H1 (cell line): ENCODE results near the gene STARD9. TPM values are rescaled to one million over a fixed set of nuclear protein-coding genes. Genes with fewer than 3 reads are reported as not detected.

Experiments
- CTCF ChIA-PET: fragments of 300-600 bp; sonication (Branson Sonifier 250); formaldehyde crosslinking; loops from one replicate; lab custom pipeline; 2021; ENCODE audit not compliant: partially characterized antibody; lab: Charles Lee
- POLR2A ChIA-PET: fragments of 300-600 bp; sonication (Branson Sonifier 250); formaldehyde crosslinking; loops from one replicate; lab custom pipeline; 2021; ENCODE audit warnings: inconsistent platforms; ENCODE audit not compliant: partially characterized antibody; lab: Charles Lee
- DNase-seq, 2 experiments: peaks; one replicate each; pipeline versions ENCODE4 v3.0.0 to v3.0.0-alpha.2; 2010 to 2022; ENCODE audit warnings: low spot score in 2 of 2, low read depth in 1 of 2, mixed read lengths in 1 of 2
- FAIRE-seq: peaks from 2 replicates; lab custom pipeline; 2011; peaks lifted over from hg19 to GRCh38; lab: Jason Lieb, UNC
- H2AFZ ChIP-seq: 2 replicates; pipeline ENCODE4 v1.8.1; 2012; ENCODE audit warnings: low read length, inconsistent platforms
- H2AK5ac ChIP-seq: 2 replicates; pipeline ENCODE4 v1.6.1; 2013; ENCODE audit warnings: low read depth, low read length
- H2BK120ac ChIP-seq: replicated peaks from 2 replicates; pipeline ENCODE3; 2013; ENCODE audit warnings: low read depth, low read length, inconsistent platforms
- H2BK12ac ChIP-seq: 2 replicates; pipeline ENCODE4 v1.6.1; 2013; ENCODE audit warnings: low read depth, low read length
- H2BK15ac ChIP-seq: 2 replicates; pipeline ENCODE4 v1.6.1; 2013; ENCODE audit warnings: low read length
- H2BK20ac ChIP-seq: 2 replicates; pipeline ENCODE4 v1.6.1; 2013; ENCODE audit warnings: low read length
- H2BK5ac ChIP-seq: 2 replicates; pipeline ENCODE4 v1.6.1; 2013; ENCODE audit warnings: low read depth, low read length
- H3K14ac ChIP-seq: 2 replicates; pipeline ENCODE4 v1.6.1; 2013; ENCODE audit warnings: inconsistent platforms; ENCODE audit not compliant: insufficient read length
- H3K18ac ChIP-seq: 2 replicates; pipeline ENCODE4 v1.6.1; 2013; ENCODE audit warnings: low read length; ENCODE audit errors: extremely low read depth
- H3K23ac ChIP-seq: 2 replicates; pipeline ENCODE4 v1.6.1; 2013; ENCODE audit warnings: inconsistent platforms; ENCODE audit not compliant: insufficient read length
- H3K23me2 ChIP-seq: 2 replicates; pipeline ENCODE4 v1.6.1; 2013; ENCODE audit warnings: low read depth, low read length
- H3K27ac ChIP-seq: 2 replicates; pipeline ENCODE4 v1.6.1; 2011; ENCODE audit warnings: low read depth, low read length, inconsistent platforms
- H3K27me3 ChIP-seq, 4 experiments: replicated peaks in 1 of 4; 1 replicate in 1 of 4; 2 replicates in 3 of 4; pipeline versions ENCODE4 v1.6.1 to v1.8.1; 2011 to 2013; ENCODE audit warnings: low read length in 3 of 4, mild to moderate bottlenecking in 3 of 4, inconsistent platforms in 2 of 4, mixed read lengths in 2 of 4, moderate library complexity in 1 of 4; ENCODE audit not compliant: control insufficient read depth in 3 of 4, insufficient read depth in 3 of 4; ENCODE audit errors: extremely low read depth in 1 of 4
- H3K36me3 ChIP-seq, 4 experiments: 2 replicates each; pipeline versions ENCODE4 v1.6.1 to v1.8.1; 2011 to 2013; ENCODE audit warnings: mild to moderate bottlenecking in 4 of 4, low read length in 3 of 4, moderate library complexity in 2 of 4, control low read depth in 1 of 4, inconsistent platforms in 1 of 4; ENCODE audit not compliant: insufficient read depth in 4 of 4, control insufficient read depth in 2 of 4
- H3K4ac ChIP-seq: replicated peaks from 2 replicates; pipeline ENCODE3; 2013; ENCODE audit warnings: low read length, low read depth, mixed read lengths, inconsistent platforms; ENCODE audit not compliant: insufficient read length
- H3K4me1 ChIP-seq, 4 experiments: replicated peaks in 1 of 4; 1 replicate in 1 of 4; 2 replicates in 3 of 4; pipeline versions ENCODE4 v1.6.1 to v1.8.1; 2011 to 2013; ENCODE audit warnings: low read length in 3 of 4, inconsistent platforms in 2 of 4, mixed read lengths in 1 of 4; ENCODE audit not compliant: insufficient read depth in 4 of 4, control insufficient read depth in 3 of 4
- H3K4me2 ChIP-seq, 2 experiments: 2 replicates each; pipeline versions ENCODE4 v1.6.1 to v1.8.1; 2011 to 2013; ENCODE audit warnings: low read depth in 2 of 2, low read length in 2 of 2, control low read depth in 1 of 2, inconsistent platforms in 1 of 2, mild to moderate bottlenecking in 1 of 2; ENCODE audit not compliant: insufficient read depth in 1 of 2
- H3K4me3 ChIP-seq, 4 experiments: fragments of 200-600, 300-600 bp in 1 of 4; sonication (generic), shearing (Covaris generic), sonication (Bioruptor Twin) in 1 of 4; 2 replicates each; pipeline versions ENCODE4 v1.5.1 to v1.8.1; 2011 to 2016; ENCODE audit warnings: low read length in 4 of 4, low read depth in 3 of 4, control low read depth in 2 of 4, inconsistent platforms in 2 of 4, mild to moderate bottlenecking in 2 of 4, mixed read lengths in 1 of 4, moderate library complexity in 1 of 4; ENCODE audit not compliant: insufficient read depth in 2 of 4; ENCODE audit errors: extremely low read depth in 1 of 4
- H3K56ac ChIP-seq: replicated peaks from 2 replicates; pipeline ENCODE3; 2013; ENCODE audit warnings: low read depth, mild to moderate bottlenecking, mixed read lengths, low read length, inconsistent platforms; ENCODE audit not compliant: insufficient read length
- H3K79me1 ChIP-seq: 2 replicates; pipeline ENCODE4 v1.6.1; 2013; ENCODE audit warnings: low read depth, low read length, control low read depth
- H3K79me2 ChIP-seq, 2 experiments: 2 replicates each; pipeline versions ENCODE4 v1.6.1 to v1.8.1; 2012 to 2013; ENCODE audit warnings: low read length in 2 of 2, mild to moderate bottlenecking in 2 of 2, inconsistent platforms in 1 of 2; ENCODE audit not compliant: insufficient read depth in 2 of 2, control insufficient read depth in 1 of 2
- H3K9ac ChIP-seq, 4 experiments: replicated peaks in 1 of 4; 1 replicate in 1 of 4; 2 replicates in 3 of 4; pipeline versions ENCODE4 v1.6.1 to v1.8.1; 2011 to 2013; ENCODE audit warnings: low read depth in 3 of 4, low read length in 3 of 4, control low read depth in 2 of 4, mild to moderate bottlenecking in 2 of 4, moderate library complexity in 2 of 4, inconsistent platforms in 1 of 4; ENCODE audit errors: extremely low read depth in 1 of 4
- H3K9me3 ChIP-seq, 2 experiments: 2 replicates each; pipeline versions ENCODE4 v1.6.1 to v1.8.1; 2012 to 2013; ENCODE audit warnings: mild to moderate bottlenecking in 2 of 2, moderate library complexity in 2 of 2, control low read depth in 1 of 2, inconsistent platforms in 1 of 2, low read depth in 1 of 2, low read length in 1 of 2, mixed read lengths in 1 of 2; ENCODE audit not compliant: insufficient read depth in 2 of 2
- H4K20me1 ChIP-seq, 2 experiments: replicated peaks in 1 of 2; 2 replicates each; pipeline versions ENCODE3 to v1.8.1; 2011 to 2013; ENCODE audit warnings: inconsistent platforms in 2 of 2, low read length in 2 of 2, mild to moderate bottlenecking in 1 of 2; ENCODE audit not compliant: insufficient read depth in 2 of 2, control insufficient read depth in 1 of 2
- H4K5ac ChIP-seq: 2 replicates; pipeline ENCODE4 v1.6.1; 2013; ENCODE audit warnings: low read length, low read depth, mixed read lengths, inconsistent platforms; ENCODE audit not compliant: insufficient read length
- H4K8ac ChIP-seq: 2 replicates; pipeline ENCODE4 v1.8.0; 2013; ENCODE audit warnings: mild to moderate bottlenecking, moderate library complexity, low read length, inconsistent platforms; ENCODE audit not compliant: insufficient read depth; ENCODE audit errors: extremely low read depth
- H4K91ac ChIP-seq: replicated peaks from 2 replicates; pipeline ENCODE3; 2013; ENCODE audit warnings: low read length, mixed read lengths, inconsistent platforms; ENCODE audit not compliant: insufficient read length
- KDM5A ChIP-seq: fragments of 200-600 bp; IDR thresholded peaks from 2 replicates; pipeline ENCODE4 v1.7.1; 2012; ENCODE audit warnings: mild to moderate bottlenecking, low read length, inconsistent platforms, mixed read lengths
- POU5F1 ChIP-seq: IDR thresholded peaks from 2 replicates; pipeline ENCODE4 v1.6.1; 2011; ENCODE audit warnings: low read depth, mild to moderate bottlenecking, low read length, moderate library complexity
- RFX5 ChIP-seq: IDR thresholded peaks from 2 replicates; pipeline ENCODE4 v1.6.1; 2011; ENCODE audit warnings: low read depth, low read length, improper control_type of control experiment, borderline replicate concordance
- WGBS, 2 experiments: shearing (Covaris generic) in 1 of 2; methylation state at CpG; one replicate each; pipeline versions ENCODE4 v1.1.6 to v1.1.7; 2013 to 2015; ENCODE audit warnings: low lambda C conversion rate in 2 of 2, mixed read lengths in 2 of 2, inconsistent platforms in 1 of 2, low coverage in 1 of 2, missing lambda C conversion rate in 1 of 2; ENCODE audit not compliant: insufficient replicate concordance in 2 of 2, insufficient coverage in 1 of 2, insufficient read length in 1 of 2; ENCODE audit errors: extremely low coverage in 1 of 2, missing lambda C conversion rate in 1 of 2; 5-methylcytosine and 5-hydroxymethylcytosine counted together
- polyA plus RNA-seq, 7 experiments: library from polyadenylated mRNA; depleted of rRNA in 3 of 7; stranded (reverse) in 5 of 7; unstranded in 2 of 7; fragments of >200 nt in 5 of 7; fragments of 200-250 nt in 2 of 7; gene quantifications; 1 replicate in 5 of 7; 2 replicates in 1 of 7; 4 replicates in 1 of 7; pipeline versions ENCODE4 v1.2.1 to v1.2.3, GENCODE V29; 2011 to 2013; ENCODE audit warnings: missing spikeins in 2 of 7, mixed read lengths in 2 of 7
- total RNA-seq: library from RNA; stranded (reverse); fragmentation: NEBNext Ultra II Directional; extraction: Animal tissue kit (Norgen Biotek cat#: 25700); gene quantifications from 2 replicates; pipeline ENCODE4 v1.2.1, GENCODE V29; 2021

Gene STARD9
- total and polyA plus RNA-seq, 2 of the 8 experiments (the other 6 are each of a cell fraction or from before 2014, with no cell fraction given): 2.8 to 7.0 TPM

DNA sequence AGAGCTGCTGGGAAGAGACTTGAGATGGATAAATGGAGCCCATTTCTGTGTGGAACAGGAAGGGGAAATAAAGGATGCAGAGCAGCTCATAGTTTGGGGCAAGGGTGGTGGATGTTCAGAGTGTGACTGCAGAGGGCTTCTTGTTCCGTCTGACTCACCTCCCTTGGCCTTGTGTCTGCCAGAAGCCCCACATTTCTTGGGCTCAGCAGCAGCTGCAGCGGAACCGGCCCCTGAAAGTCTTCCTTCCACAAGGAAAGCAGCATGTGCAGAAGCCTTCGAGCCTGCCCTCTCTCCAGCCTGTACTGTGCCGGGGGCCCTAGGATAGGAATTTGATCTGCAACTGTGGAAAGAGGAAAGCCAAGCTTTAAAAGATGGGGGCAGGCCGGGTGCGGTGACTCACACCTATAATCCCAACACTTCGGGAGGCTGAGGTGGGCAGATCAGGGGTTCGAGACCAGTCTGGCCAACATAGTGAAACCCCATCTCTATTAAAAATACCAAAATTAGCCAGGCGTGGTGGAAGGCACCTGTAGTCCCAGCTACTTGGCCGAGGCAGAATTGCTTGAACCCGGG, 150.0 kb downstream of the STARD9 start:
- H3K9me3 ChIP-seq: no peaks in the 10 kb centered on the region
- H2BK5ac ChIP-seq: no peak overlapping the region
- no peak overlapping the region for H3K56ac ChIP-seq
- ChIA-PET CTCF (interaction anchor here (1.5 to 2.8 kb wide), 2 partner anchors 202 to 220 kb away, joined by 4 to 14 read pairs; no protein-coding TSS in a partner anchor), POLR2A (no interaction called here)
- H3K27ac ChIP-seq: no peak overlapping the region
- no peak overlapping the region for H4K5ac ChIP-seq
- H3K79me1 ChIP-seq: no peaks in the 10 kb centered on the region; the same call in 1 of the 2 replicates
- DNase-seq (peak in 1 of 2 experiments; percentile 23), FAIRE-seq (no peak)
- no peak overlapping the region for H2AK5ac ChIP-seq
- no peak overlapping the region for H2BK120ac ChIP-seq
- 88% methylated on average over 12 of the region's 12 CpGs; no CpG with 5 or more reads in 1 of the 2 experiments for WGBS, 2 experiments
- no peak overlapping the region for H3K4ac ChIP-seq
- H2BK20ac ChIP-seq: no peak overlapping the region
- H4K20me1 ChIP-seq: peaks cover 5 to 6% of the 10 kb centered on the region in 2 experiments
- no peak overlapping the region for H3K4me3 ChIP-seq
- H3K27me3 ChIP-seq: no peaks in the 10 kb centered on the region
- H3K4me1 ChIP-seq: peaks cover 0 to 9% (median 6%) of the 10 kb centered on the region in 4 experiments; a peak in 5 of 7 replicates
- H3K4me2 ChIP-seq: no peak overlapping the region
- no peak overlapping the region for H3K9ac ChIP-seq
- H2BK12ac ChIP-seq: no peak overlapping the region
- H3K14ac ChIP-seq: no peak overlapping the region
- 0 out of 2 replicates have a peak, but pooled peaks cover 2% of the 10 kb centered on the region for H3K23me2 ChIP-seq
- H3K36me3 ChIP-seq: peaks cover 10 to 44% (median 29%) of the 10 kb centered on the region in 4 experiments
- H2BK15ac ChIP-seq: no peak overlapping the region
- H3K18ac ChIP-seq: no peak overlapping the region
- H3K23ac ChIP-seq: no peak overlapping the region
- H3K79me2 ChIP-seq: no peaks in the 10 kb centered on the region
- no peak overlapping the region for H2AFZ ChIP-seq
- no peak overlapping the region for H4K91ac ChIP-seq
- no peak for TF ChIP-seq RFX5
- no peak for TF ChIP-seq KDM5A
- TF ChIP-seq POU5F1: no peak
- H4K8ac ChIP-seq: no peak overlapping the region
